SK-N-SH treated with all-trans-retinoic acid at 6 μM for 48 hours (cell line): ENCODE measurements around the gene CLEC2B.

Experiments
- ATAC-seq: fragments of 200-7000 bp; cut with Tn5 transposase; 3 replicates; pipeline ENCODE4 v1.9.1; 2020; ENCODE audit warnings: mild to moderate bottlenecking, moderate library complexity
- ARNTL ChIP-seq: fragments of 450-650 bp; formaldehyde crosslinking; IDR thresholded peaks from 2 replicates; pipeline ENCODE4 v1.5.0; 2020; ENCODE audit warnings: low read depth, mild to moderate bottlenecking, moderate library complexity, borderline replicate concordance
- BACH2 ChIP-seq: fragments of 250-450 bp; sonication (Bioruptor Pico); IDR thresholded peaks from 2 replicates; pipeline ENCODE4 v1.9.0; 2021; ENCODE audit warnings: mild to moderate bottlenecking, borderline replicate concordance
- CREB5 ChIP-seq: fragments of 250-450 bp; sonication (Bioruptor Pico); IDR thresholded peaks from 2 replicates; pipeline ENCODE4 v1.5.1; 2020; ENCODE audit warnings: low read depth, mild to moderate bottlenecking, moderate library complexity
- CSRNP3 ChIP-seq: fragments of 250-450 bp; sonication (Bioruptor Pico); IDR thresholded peaks from 2 replicates; pipeline ENCODE4 v1.5.1; 2021; ENCODE audit warnings: mild to moderate bottlenecking, moderate library complexity
- ESRRG ChIP-seq: fragments of 250-450 bp; sonication (Bioruptor Pico); IDR thresholded peaks from 2 replicates; pipeline ENCODE4 v1.6.1; 2021; ENCODE audit warnings: mild to moderate bottlenecking
- GLIS3 ChIP-seq: fragments of 250-450 bp; sonication (Bioruptor Pico); IDR thresholded peaks from 2 replicates; pipeline ENCODE4 v1.5.0; 2020; ENCODE audit warnings: mild to moderate bottlenecking, moderate library complexity
- ISL1 ChIP-seq: fragments of 250-450 bp; sonication (Bioruptor Pico); IDR thresholded peaks from 2 replicates; pipeline ENCODE4 v2.1.2; 2022; ENCODE audit warnings: mild to moderate bottlenecking, moderate library complexity
- OSR1 ChIP-seq: fragments of 250-450 bp; sonication (Bioruptor Pico); IDR thresholded peaks from 2 replicates; pipeline ENCODE4 v1.8.0; 2022; ENCODE audit warnings: moderate library complexity, mild to moderate bottlenecking, inconsistent platforms
- PATZ1 ChIP-seq: fragments of 250-450 bp; sonication (Bioruptor Pico); IDR thresholded peaks from 2 replicates; pipeline ENCODE4 v1.8.0; 2020; ENCODE audit warnings: mild to moderate bottlenecking, moderate library complexity, borderline replicate concordance
- POU6F1 ChIP-seq: fragments of 250-450 bp; sonication (Bioruptor Pico); IDR thresholded peaks from 2 replicates; pipeline ENCODE4 v1.8.0; 2021; ENCODE audit warnings: low read depth, mild to moderate bottlenecking, moderate library complexity, borderline replicate concordance
- RARB ChIP-seq: fragments of 250-450 bp; sonication (Bioruptor Pico); IDR thresholded peaks from 2 replicates; pipeline ENCODE4 v1.8.0; 2021; ENCODE audit warnings: mild to moderate bottlenecking, moderate library complexity
- SNAI2 ChIP-seq: fragments of 250-450 bp; sonication (Bioruptor Pico); IDR thresholded peaks from 2 replicates; pipeline ENCODE4 v1.5.0; 2020; ENCODE audit warnings: mild to moderate bottlenecking, moderate library complexity
- TCF4 ChIP-seq: fragments of 250-450 bp; sonication (Bioruptor Pico); IDR thresholded peaks from 2 replicates; pipeline ENCODE4 v1.8.0; 2021; ENCODE audit warnings: mild to moderate bottlenecking, moderate library complexity, borderline replicate concordance
- TOX ChIP-seq: fragments of 250-450 bp; sonication (Bioruptor Pico); IDR thresholded peaks from 2 replicates; pipeline ENCODE4 v1.8.0; 2021; ENCODE audit warnings: mild to moderate bottlenecking, moderate library complexity, borderline replicate concordance
- TSHZ2 ChIP-seq: fragments of 250-450 bp; sonication (Bioruptor Pico); IDR thresholded peaks from 2 replicates; pipeline ENCODE4 v1.5.0; 2020; ENCODE audit warnings: mild to moderate bottlenecking, moderate library complexity
- ZC3H10 ChIP-seq: fragments of 250-450 bp; sonication (Bioruptor Pico); IDR thresholded peaks from 2 replicates; pipeline ENCODE4 v1.5.1; 2021; ENCODE audit warnings: mild to moderate bottlenecking, moderate library complexity
- ZFP3 ChIP-seq: fragments of 250-450 bp; sonication (Bioruptor Pico); IDR thresholded peaks from 2 replicates; pipeline ENCODE4 v1.5.0; 2020; ENCODE audit warnings: mild to moderate bottlenecking, moderate library complexity
- ZFP30 ChIP-seq: fragments of 450-650 bp; formaldehyde crosslinking; IDR thresholded peaks from 2 replicates; pipeline ENCODE4 v1.5.0; 2022; ENCODE audit warnings: mild to moderate bottlenecking, moderate library complexity
- ZNF70 ChIP-seq: fragments of 450-650 bp; formaldehyde crosslinking; IDR thresholded peaks from 2 replicates; pipeline ENCODE4 v1.5.0; 2020; ENCODE audit warnings: mild to moderate bottlenecking, moderate library complexity
- ZNF8 ChIP-seq: fragments of 450-650 bp; formaldehyde crosslinking; IDR thresholded peaks from 2 replicates; pipeline ENCODE4 v1.5.0; 2020; ENCODE audit warnings: mild to moderate bottlenecking, moderate library complexity

CLEC2B gene

GRCh38 chr12:9809338-9809737 lies 59.8 kb downstream of the CLEC2B start:
- TF ChIP-seq TCF4 (no peak), ZNF70 (CRISPR knock-in tag) (no peak), PATZ1 (CRISPR knock-in tag) (no peak), RARB (CRISPR knock-in tag) (no peak), TSHZ2 (CRISPR knock-in tag) (no peak), ARNTL (CRISPR knock-in tag) (no peak), ZFP3 (CRISPR knock-in tag) (no peak), CSRNP3 (no peak), ISL1 (CRISPR knock-in tag) (no peak), GLIS3 (CRISPR knock-in tag) (no peak), TOX (CRISPR knock-in tag) (no peak), BACH2 (CRISPR knock-in tag) (no peak), SNAI2 (no peak)
- ATAC-seq = no peak

GRCh38 chr12:9808504-9808903 lies 60.6 kb downstream of the CLEC2B start:
- ATAC-seq = no peak
- TF ChIP-seq ESRRG (CRISPR knock-in tag) (no peak), ZFP3 (CRISPR knock-in tag) (no peak), PATZ1 (CRISPR knock-in tag) (no peak), ZFP30 (CRISPR knock-in tag) (no peak), POU6F1 (CRISPR knock-in tag) (no peak), ZNF70 (CRISPR knock-in tag) (no peak), ZC3H10 (CRISPR knock-in tag) (no peak), ARNTL (CRISPR knock-in tag) (no peak), BACH2 (CRISPR knock-in tag) (no peak), OSR1 (CRISPR knock-in tag) (no peak), ZNF8 (CRISPR knock-in tag) (no peak), TSHZ2 (CRISPR knock-in tag) (no peak), CREB5 (CRISPR knock-in tag) (no peak)
